IMR-90 (cell line): Measurements from ENCODE around the gene UBA52. TPM values are rescaled to one million over a fixed set of nuclear protein-coding genes. Genes with fewer than 3 reads are reported as not detected.

Source experiments
- ATAC-seq: fragments of 200-7000 bp; cut with Tn5 transposase; 2 replicates; pipeline ENCODE4 v1.9.1; 2020; ENCODE audit warnings: low read depth, mild to moderate bottlenecking, moderate library complexity
- BruUV-seq: library from RNA; stranded (reverse); fragments of 400-500 nt; replicated peaks from 2 replicates; lab custom pipeline; 2021; lab: Mats Ljungman, UMichigan
- CTCF ChIA-PET: fragments of 300-600 bp; formaldehyde crosslinking; extraction: SDS; loops from one replicate; lab custom pipeline; 2021; ENCODE audit warnings: antibody characterized with exemption; lab: Yijun Ruan, JAX
- POLR2A ChIA-PET: fragments of 300-600 bp; sonication (Branson Sonifier 250); formaldehyde crosslinking; loops from one replicate; lab custom pipeline; 2022; ENCODE audit warnings: antibody characterized with exemption; ENCODE audit not compliant: unreplicated experiment; lab: Charles Lee
- DNase-seq: peaks from one replicate; pipeline ENCODE4 v3.0.0; 2013
- H2AFZ ChIP-seq: replicated peaks from 2 replicates; pipeline ENCODE3; 2013; ENCODE audit warnings: low read length, mild to moderate bottlenecking; ENCODE audit not compliant: poor library complexity
- H2AK5ac ChIP-seq: 2 replicates; pipeline ENCODE4 v1.6.1; 2013; ENCODE audit warnings: low read depth, low read length, inconsistent platforms
- H2AK9ac ChIP-seq: replicated peaks from 2 replicates; pipeline ENCODE3; 2013; ENCODE audit warnings: mild to moderate bottlenecking, low read depth, low read length, moderate library complexity; ENCODE audit not compliant: poor library complexity
- H2BK120ac ChIP-seq: 2 replicates; pipeline ENCODE4 v1.6.1; 2013; ENCODE audit warnings: low read depth, low read length, inconsistent platforms
- H2BK15ac ChIP-seq: 3 replicates; pipeline ENCODE4 v1.6.1; 2013; ENCODE audit warnings: low read depth, low read length, inconsistent platforms
- H2BK20ac ChIP-seq: 2 replicates; pipeline ENCODE4 v1.6.1; 2013; ENCODE audit warnings: low read depth, mild to moderate bottlenecking, inconsistent platforms, low read length, moderate library complexity
- H2BK5ac ChIP-seq: 2 replicates; pipeline ENCODE4 v1.6.1; 2013; ENCODE audit warnings: mild to moderate bottlenecking, low read depth, low read length, inconsistent platforms; ENCODE audit not compliant: poor library complexity, severe bottlenecking
- H3K14ac ChIP-seq: replicated peaks from 2 replicates; pipeline ENCODE4 v1.6.1; 2013; ENCODE audit warnings: low read depth, low read length, inconsistent platforms
- H3K18ac ChIP-seq: 2 replicates; pipeline ENCODE4 v1.6.1; 2013; ENCODE audit warnings: low read depth, low read length, control low read depth
- H3K23ac ChIP-seq: 2 replicates; pipeline ENCODE4 v1.6.1; 2013; ENCODE audit warnings: low read depth, low read length, inconsistent platforms
- H3K27ac ChIP-seq: 2 replicates; pipeline ENCODE4 v1.5.1; 2013; ENCODE audit warnings: mild to moderate bottlenecking, control low read depth, low read length; ENCODE audit not compliant: insufficient read depth
- H3K27me3 ChIP-seq: 2 replicates; pipeline ENCODE4 v1.6.1; 2013; ENCODE audit warnings: low read length; ENCODE audit not compliant: control insufficient read depth, insufficient read depth
- H3K36me3 ChIP-seq: 2 replicates; pipeline ENCODE4 v1.6.1; 2013; ENCODE audit warnings: low read length, mixed read lengths; ENCODE audit not compliant: control insufficient read depth, insufficient read depth
- H3K4ac ChIP-seq: 2 replicates; pipeline ENCODE4 v1.6.1; 2013; ENCODE audit warnings: low read depth, low read length, inconsistent platforms
- H3K4me1 ChIP-seq: 2 replicates; pipeline ENCODE4 v1.6.1; 2013; ENCODE audit warnings: low read length, mixed read lengths; ENCODE audit not compliant: control insufficient read depth, insufficient read depth
- H3K4me2 ChIP-seq: 2 replicates; pipeline ENCODE4 v1.6.1; 2013; ENCODE audit warnings: low read depth, mild to moderate bottlenecking, control low read depth, low read length, moderate library complexity
- H3K4me3 ChIP-seq: 2 replicates; pipeline ENCODE4 v1.5.1; 2013; ENCODE audit warnings: low read depth, mild to moderate bottlenecking, control low read depth, low read length, moderate library complexity; ENCODE audit not compliant: insufficient read depth
- H3K56ac ChIP-seq: 2 replicates; pipeline ENCODE4 v1.6.1; 2013; ENCODE audit warnings: low read length, inconsistent platforms; ENCODE audit not compliant: insufficient read depth; ENCODE audit errors: extremely low read depth
- H3K79me1 ChIP-seq, 2 experiments: 2 replicates each; pipeline ENCODE4 v1.6.1; 2013; ENCODE audit warnings: low read length in 2 of 2, inconsistent platforms in 1 of 2, low read depth in 1 of 2
- H3K9ac ChIP-seq: 2 replicates; pipeline ENCODE4 v1.6.1; 2013; ENCODE audit warnings: low read depth, low read length, control low read depth
- H3K9me1 ChIP-seq: 2 replicates; pipeline ENCODE4 v1.6.1; 2013; ENCODE audit warnings: low read length, inconsistent platforms; ENCODE audit not compliant: insufficient read depth
- H3K9me3 ChIP-seq: 2 replicates; pipeline ENCODE4 v1.6.1; 2013; ENCODE audit warnings: low read length; ENCODE audit not compliant: control insufficient read depth, insufficient read depth
- H4K20me1 ChIP-seq: 2 replicates; pipeline ENCODE4 v1.6.1; 2013; ENCODE audit warnings: low read length, inconsistent platforms; ENCODE audit not compliant: insufficient read depth
- H4K5ac ChIP-seq: 2 replicates; pipeline ENCODE4 v1.6.1; 2013; ENCODE audit warnings: mild to moderate bottlenecking, low read depth, low read length, control low read depth
- H4K8ac ChIP-seq, 2 experiments: 2 replicates each; pipeline ENCODE4 v1.6.1; 2013; ENCODE audit warnings: low read depth in 2 of 2, low read length in 2 of 2, control low read depth in 1 of 2, inconsistent platforms in 1 of 2
- H4K91ac ChIP-seq: 2 replicates; pipeline ENCODE4 v1.6.1; 2013; ENCODE audit warnings: low read depth, low read length, inconsistent platforms; ENCODE audit not compliant: insufficient read depth
- BHLHE40 ChIP-seq: fragments of 150-350 bp; IDR thresholded peaks from 2 replicates; pipeline ENCODE4 v1.6.1; 2016; ENCODE audit warnings: mild to moderate bottlenecking, low read depth, low read length
- CEBPB ChIP-seq: IDR thresholded peaks from 2 replicates; pipeline ENCODE4 v1.6.1; 2012; ENCODE audit warnings: low read depth, low read length, improper control_type of control experiment
- CHD1 ChIP-seq: IDR thresholded peaks from 2 replicates; pipeline ENCODE4 v1.6.1; 2012; ENCODE audit warnings: low read depth, low read length, improper control_type of control experiment
- FOS ChIP-seq: fragments of 150-350 bp; IDR thresholded peaks from 2 replicates; pipeline ENCODE4 v1.6.1; 2016; ENCODE audit warnings: low read depth, low read length
- MAFK ChIP-seq: IDR thresholded peaks from 2 replicates; pipeline ENCODE4 v1.6.1; 2012; ENCODE audit warnings: low read depth, low read length, improper control_type of control experiment
- MAZ ChIP-seq: IDR thresholded peaks from 2 replicates; pipeline ENCODE4 v1.6.1; 2012; ENCODE audit warnings: low read depth, mild to moderate bottlenecking, low read length, improper control_type of control experiment, moderate library complexity, borderline replicate concordance
- MXI1 ChIP-seq: IDR thresholded peaks from 2 replicates; pipeline ENCODE4 v1.6.1; 2012; ENCODE audit warnings: low read depth, mild to moderate bottlenecking, low read length, moderate library complexity, borderline replicate concordance
- NFE2L2 ChIP-seq: fragments of 150-350 bp; IDR thresholded peaks from 2 replicates; pipeline ENCODE4 v1.6.1; 2016; ENCODE audit warnings: low read depth, mild to moderate bottlenecking, low read length
- POLR2A ChIP-seq: IDR thresholded peaks from 2 replicates; pipeline ENCODE4 v1.6.1; 2012; ENCODE audit warnings: mild to moderate bottlenecking, low read depth, low read length
- RCOR1 ChIP-seq: IDR thresholded peaks from 2 replicates; pipeline ENCODE4 v1.6.1; 2012; ENCODE audit warnings: mild to moderate bottlenecking, low read length, improper control_type of control experiment; ENCODE audit not compliant: insufficient replicate concordance
- RFX5 ChIP-seq: IDR thresholded peaks from 2 replicates; pipeline ENCODE4 v1.8.0; 2012; ENCODE audit warnings: low read depth, mild to moderate bottlenecking, low read length, moderate library complexity
- SMC3 ChIP-seq: fragments of 150-350 bp; IDR thresholded peaks from 2 replicates; pipeline ENCODE4 v1.6.1; 2016; ENCODE audit warnings: low read depth, mild to moderate bottlenecking, antibody characterized with exemption, low read length, moderate library complexity
- USF2 ChIP-seq: fragments of 150-350 bp; IDR thresholded peaks from 2 replicates; pipeline ENCODE4 v1.6.1; 2017; ENCODE audit warnings: mild to moderate bottlenecking, antibody characterized with exemption, low read length, low read depth
- WGBS, 2 experiments: methylation state at CpG; one replicate each; pipeline versions ENCODE4 v1.1.5 to v1.1.7; 2013; ENCODE audit warnings: missing lambda C conversion rate in 2 of 2; ENCODE audit not compliant: insufficient read length in 1 of 2; ENCODE audit errors: extremely low coverage in 2 of 2; 5-methylcytosine and 5-hydroxymethylcytosine counted together
- dilution Hi-C: fragments of 300-500 bp; cut with HindIII; formaldehyde crosslinking; loops from one replicate; pipeline ENCODE4 v1.14.3; 2018; ENCODE audit warnings: low sequenced_read_pairs; ENCODE audit not compliant: unreplicated experiment
- in situ Hi-C: fragments of 300-500 bp; cut with MboI; formaldehyde crosslinking; loops from 3 replicates; pipeline ENCODE4 v1.14.3; 2019; ENCODE audit warnings: low sequenced_read_pairs, inconsistent platforms, mixed read lengths
- intact Hi-C: fragments of 100-400 bp; cut with micrococcal nuclease; formaldehyde crosslinking; loops from 2 replicates; pipeline ENCODE4 v1.10.0; 2022
- polyA plus RNA-seq, 3 experiments: library from polyadenylated mRNA; depleted of rRNA; stranded (reverse); fragments of >200 nt; gene quantifications; 2 replicates each; pipeline ENCODE4 v1.2.3, GENCODE V29; 2012; ENCODE audit warnings: low replicate concordance in 1 of 3
- total RNA-seq: library from RNA; depleted of rRNA; stranded (reverse); fragments of >200 nt; gene quantifications from 2 replicates; pipeline ENCODE4 v1.2.3, GENCODE V29; 2012
- TF ChIP-seq, protein P1 (sequence below): conservative IDR thresholded peaks from 2 replicates; pipeline ENCODE4 v1.5.1; 2012; ENCODE audit warnings: mild to moderate bottlenecking, low read depth, low read length, improper control_type of control experiment
- TF ChIP-seq, protein P2 (sequence below): fragments of 150-350 bp; IDR thresholded peaks from 2 replicates; pipeline ENCODE4 v1.6.1; 2016; ENCODE audit warnings: low read depth, mild to moderate bottlenecking, low read length, moderate library complexity, borderline replicate concordance

The UBA52 gene
- total and polyA plus RNA-seq, 2 of the 4 experiments (the other 2 are of a cell fraction): 1,030 to 3,008 TPM

GRCh38 chr19:18543814-18544475 lies 27.7 kb upstream of the UBA52 start:
- in situ Hi-C loops: no loop called here
- H3K56ac ChIP-seq: peak overlapping the region; percentile 74
- H3K27ac ChIP-seq: peak overlapping the region; percentile 70
- DNase-seq (peak; percentile 40), ATAC-seq (peak; percentile 56)
- H4K8ac ChIP-seq: peak overlapping the region; percentile 77 to 98
- H2BK20ac ChIP-seq: peak overlapping the region; percentile 72; the same call in 1 of the 2 replicates
- H3K14ac ChIP-seq: peak overlapping the region; percentile 95
- no peaks in the 10 kb centered on the region for H3K27me3 ChIP-seq
- peak overlapping the region; percentile 95 for H2AK9ac ChIP-seq
- peak overlapping the region; percentile 76 for H3K9ac ChIP-seq
- H2AK5ac ChIP-seq: peak overlapping the region; percentile 59
- H4K5ac ChIP-seq: peak overlapping the region; percentile 99
- ChIA-PET POLR2A (no interaction called here), CTCF (no interaction called here)
- peak overlapping the region; percentile 98 for H2AFZ ChIP-seq
- dilution Hi-C loops: no loop called here
- no CpG with 5 or more reads among the region's 12 CpGs for WGBS, 2 experiments
- peak overlapping the region; percentile 92 for H3K4me2 ChIP-seq
- peak overlapping the region; percentile 94 for H3K23ac ChIP-seq
- H2BK15ac ChIP-seq: peak overlapping the region; percentile 36; the same call in 1 of the 3 replicates
- intact Hi-C loops: no loop called here
- peak overlapping the region; percentile 97 for H3K4ac ChIP-seq
- no TSS peak for BruUV-seq
- peak overlapping the region; percentile 66 for H3K18ac ChIP-seq
- H4K20me1 ChIP-seq: no peaks in the 10 kb centered on the region
- peak overlapping the region; percentile 73 for H4K91ac ChIP-seq
- no peaks in the 10 kb centered on the region for H3K9me3 ChIP-seq
- peaks cover 13% of the 10 kb centered on the region for H3K9me1 ChIP-seq
- H2BK5ac ChIP-seq: peak overlapping the region; percentile 70
- peaks cover 20% of the 10 kb centered on the region for H3K36me3 ChIP-seq
- H3K4me1 ChIP-seq: peaks cover 7% of the 10 kb centered on the region
- peak overlapping the region; percentile 63 for H2BK120ac ChIP-seq
- H3K79me1 ChIP-seq: peaks cover 20 to 34% of the 10 kb centered on the region in 2 experiments
- peak overlapping the region; percentile 46; the same call in 1 of the 2 replicates for H3K4me3 ChIP-seq
- TF ChIP-seq CEBPB (no peak), BHLHE40 (no peak), SMC3 (no peak), RFX5 (no peak), RCOR1 (no peak), NFE2L2 (no peak), MAZ (no peak), FOS (no peak), POLR2A (no peak), USF2 (no peak), MXI1 (no peak), MAFK (no peak), CHD1 (no peak)
- TF ChIP-seq, protein P1, sequence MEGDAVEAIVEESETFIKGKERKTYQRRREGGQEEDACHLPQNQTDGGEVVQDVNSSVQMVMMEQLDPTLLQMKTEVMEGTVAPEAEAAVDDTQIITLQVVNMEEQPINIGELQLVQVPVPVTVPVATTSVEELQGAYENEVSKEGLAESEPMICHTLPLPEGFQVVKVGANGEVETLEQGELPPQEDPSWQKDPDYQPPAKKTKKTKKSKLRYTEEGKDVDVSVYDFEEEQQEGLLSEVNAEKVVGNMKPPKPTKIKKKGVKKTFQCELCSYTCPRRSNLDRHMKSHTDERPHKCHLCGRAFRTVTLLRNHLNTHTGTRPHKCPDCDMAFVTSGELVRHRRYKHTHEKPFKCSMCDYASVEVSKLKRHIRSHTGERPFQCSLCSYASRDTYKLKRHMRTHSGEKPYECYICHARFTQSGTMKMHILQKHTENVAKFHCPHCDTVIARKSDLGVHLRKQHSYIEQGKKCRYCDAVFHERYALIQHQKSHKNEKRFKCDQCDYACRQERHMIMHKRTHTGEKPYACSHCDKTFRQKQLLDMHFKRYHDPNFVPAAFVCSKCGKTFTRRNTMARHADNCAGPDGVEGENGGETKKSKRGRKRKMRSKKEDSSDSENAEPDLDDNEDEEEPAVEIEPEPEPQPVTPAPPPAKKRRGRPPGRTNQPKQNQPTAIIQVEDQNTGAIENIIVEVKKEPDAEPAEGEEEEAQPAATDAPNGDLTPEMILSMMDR: no peak
- TF ChIP-seq, protein P2, sequence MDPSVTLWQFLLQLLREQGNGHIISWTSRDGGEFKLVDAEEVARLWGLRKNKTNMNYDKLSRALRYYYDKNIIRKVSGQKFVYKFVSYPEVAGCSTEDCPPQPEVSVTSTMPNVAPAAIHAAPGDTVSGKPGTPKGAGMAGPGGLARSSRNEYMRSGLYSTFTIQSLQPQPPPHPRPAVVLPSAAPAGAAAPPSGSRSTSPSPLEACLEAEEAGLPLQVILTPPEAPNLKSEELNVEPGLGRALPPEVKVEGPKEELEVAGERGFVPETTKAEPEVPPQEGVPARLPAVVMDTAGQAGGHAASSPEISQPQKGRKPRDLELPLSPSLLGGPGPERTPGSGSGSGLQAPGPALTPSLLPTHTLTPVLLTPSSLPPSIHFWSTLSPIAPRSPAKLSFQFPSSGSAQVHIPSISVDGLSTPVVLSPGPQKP: no peak
